Hair follicular keratinocyte (primary cell): Measurements from ENCODE around the gene OTP. TPM values are rescaled to one million over a fixed set of nuclear protein-coding genes. Genes with fewer than 3 reads are reported as not detected.

Experiments
- total RNA-seq: library from RNA; depleted of rRNA; stranded (reverse); fragments of >200 nt; gene quantifications from 2 replicates; pipeline ENCODE4 v1.2.3, GENCODE V29; 2015

OTP gene
- total RNA-seq = not detected in 2 replicates

GRCh38 chr5:77637998-77638762, at the start of gene OTP:
Gene OTP, minus strand, starts transcription at chr5:77638713. Its CDS starts 164 bp downstream, at chr5:77638549.

Other genes with a start within 250 kb of the OTP start
- 78.7 and 130 TPM in 2 replicates for gene WDR41, start 146.4 kb downstream of the OTP start, total RNA-seq
- 243 and 314 TPM in 2 replicates for gene TBCA, start 137.6 kb upstream of the OTP start, total RNA-seq